A673 (cell line): ENCODE data around the gene MAP3K3. TPM values are rescaled to one million over a fixed set of nuclear protein-coding genes. Genes with fewer than 3 reads are reported as not detected.

Source experiments
- BruUV-seq: library from RNA; stranded (reverse); fragments of 400-500 nt; replicated peaks from 2 replicates; lab custom pipeline; 2021; lab: Mats Ljungman, UMichigan
- CTCF ChIA-PET: fragments of 300-600 bp; sonication (Branson Sonifier 250); formaldehyde crosslinking; loops from one replicate; lab custom pipeline; 2022; ENCODE audit warnings: antibody characterized with exemption; lab: Charles Lee
- POLR2A ChIA-PET: fragments of 300-600 bp; sonication (Branson Sonifier 250); formaldehyde crosslinking; loops from one replicate; lab custom pipeline; 2022; ENCODE audit warnings: antibody characterized with exemption; ENCODE audit not compliant: low non-redundant PET; lab: Charles Lee
- DNase-seq: peaks from one replicate; pipeline ENCODE4 v3.0.0-alpha.2; 2015; ENCODE audit warnings: low spot score
- H3K27ac ChIP-seq: fragments of 200-600 bp; sonication (generic); 2 replicates; pipeline ENCODE4 v1.5.1; 2016; ENCODE audit warnings: mixed run types, low read depth, mild to moderate bottlenecking, mixed read lengths, antibody characterized with exemption, low read length; ENCODE audit not compliant: poor library complexity, severe bottlenecking
- H3K27me3 ChIP-seq: fragments of 200-600 bp; sonication (generic); replicated peaks from 2 replicates; pipeline ENCODE4 v1.6.1; 2017; ENCODE audit warnings: mixed run types, low read depth, mild to moderate bottlenecking, mixed read lengths, antibody characterized with exemption, low read length; ENCODE audit not compliant: insufficient read depth, poor library complexity
- H3K36me3 ChIP-seq: fragments of 200-600 bp; sonication (generic); 2 replicates; pipeline ENCODE4 v1.6.1; 2016; ENCODE audit warnings: mixed run types, mild to moderate bottlenecking, mixed read lengths, antibody characterized with exemption, low read length; ENCODE audit not compliant: insufficient read depth, poor library complexity, severe bottlenecking
- H3K4me1 ChIP-seq: fragments of 200-600 bp; sonication (generic); 2 replicates; pipeline ENCODE4 v1.6.1; 2017; ENCODE audit warnings: mixed run types, mild to moderate bottlenecking, mixed read lengths, antibody characterized with exemption, low read length; ENCODE audit not compliant: insufficient read depth, poor library complexity, severe bottlenecking
- H3K4me3 ChIP-seq: fragments of 200-600 bp; sonication (generic); 2 replicates; pipeline ENCODE4 v1.5.1; 2016; ENCODE audit warnings: low read depth, mixed run types, mild to moderate bottlenecking, mixed read lengths, low read length; ENCODE audit not compliant: poor library complexity, severe bottlenecking
- H3K9me3 ChIP-seq: fragments of 200-600 bp; sonication (generic); 2 replicates; pipeline ENCODE4 v1.6.1; 2016; ENCODE audit warnings: mixed run types, low read depth, mild to moderate bottlenecking, mixed read lengths, antibody characterized with exemption, low read length; ENCODE audit not compliant: poor library complexity, severe bottlenecking
- EZH2 ChIP-seq: fragments of 200-600 bp; sonication (generic); IDR thresholded peaks from 2 replicates; pipeline ENCODE4 v1.6.1; 2017; ENCODE audit warnings: borderline replicate concordance, low read depth, mild to moderate bottlenecking, mixed read lengths, antibody characterized with exemption, low read length; ENCODE audit not compliant: poor library complexity, severe bottlenecking
- intact Hi-C: fragments of 100-400 bp; cut with micrococcal nuclease; formaldehyde crosslinking; loops from one replicate; pipeline ENCODE4 v1.10.0; 2022; ENCODE audit not compliant: unreplicated experiment
- total RNA-seq: library from RNA; stranded (reverse); gene quantifications from 2 replicates; pipeline ENCODE4 v1.2.3, GENCODE V29; 2021
- TF ChIP-seq, protein P1 (sequence below): fragments of 300-800, 200-600 bp; sonication (generic); conservative IDR thresholded peaks from 2 replicates; pipeline ENCODE4 v1.5.1; 2017; ENCODE audit warnings: low read depth, mild to moderate bottlenecking, antibody characterized with exemption, low read length, moderate library complexity, mixed read lengths

Gene MAP3K3
- total RNA-seq, 1 experiment from 2014 or later, result 25.9 TPM

DNA sequence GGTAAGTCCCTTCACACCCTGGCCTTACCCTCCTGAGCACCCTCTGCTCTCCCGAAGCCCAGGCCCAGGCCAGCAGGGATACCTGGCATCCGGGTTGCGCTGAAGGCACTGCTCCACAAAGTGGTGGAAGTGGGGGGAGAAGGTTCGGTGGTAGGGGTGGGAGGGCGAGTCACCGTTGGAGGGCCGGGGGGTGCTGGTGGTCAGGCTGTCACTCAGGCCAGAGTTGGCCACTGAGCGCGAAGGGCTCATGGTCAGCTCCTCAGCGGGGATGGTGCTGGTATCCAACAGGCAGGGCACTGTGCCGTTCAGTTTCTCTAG lies 82.0 kb downstream of the MAP3K3 start:
- no peaks in the 10 kb centered on the region for H3K9me3 ChIP-seq
- peaks cover 13% of the 10 kb centered on the region for H3K36me3 ChIP-seq
- intact Hi-C loops, result no loop called here
- TF ChIP-seq EZH2, result no peak
- TF ChIP-seq, protein P1, sequence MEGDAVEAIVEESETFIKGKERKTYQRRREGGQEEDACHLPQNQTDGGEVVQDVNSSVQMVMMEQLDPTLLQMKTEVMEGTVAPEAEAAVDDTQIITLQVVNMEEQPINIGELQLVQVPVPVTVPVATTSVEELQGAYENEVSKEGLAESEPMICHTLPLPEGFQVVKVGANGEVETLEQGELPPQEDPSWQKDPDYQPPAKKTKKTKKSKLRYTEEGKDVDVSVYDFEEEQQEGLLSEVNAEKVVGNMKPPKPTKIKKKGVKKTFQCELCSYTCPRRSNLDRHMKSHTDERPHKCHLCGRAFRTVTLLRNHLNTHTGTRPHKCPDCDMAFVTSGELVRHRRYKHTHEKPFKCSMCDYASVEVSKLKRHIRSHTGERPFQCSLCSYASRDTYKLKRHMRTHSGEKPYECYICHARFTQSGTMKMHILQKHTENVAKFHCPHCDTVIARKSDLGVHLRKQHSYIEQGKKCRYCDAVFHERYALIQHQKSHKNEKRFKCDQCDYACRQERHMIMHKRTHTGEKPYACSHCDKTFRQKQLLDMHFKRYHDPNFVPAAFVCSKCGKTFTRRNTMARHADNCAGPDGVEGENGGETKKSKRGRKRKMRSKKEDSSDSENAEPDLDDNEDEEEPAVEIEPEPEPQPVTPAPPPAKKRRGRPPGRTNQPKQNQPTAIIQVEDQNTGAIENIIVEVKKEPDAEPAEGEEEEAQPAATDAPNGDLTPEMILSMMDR, result no peak
- no peaks in the 10 kb centered on the region for H3K27me3 ChIP-seq
- CTCF ChIA-PET, result no interaction called here
- H3K4me1 ChIP-seq, result peaks cover 24% of the 10 kb centered on the region
- no peak overlapping the region for H3K4me3 ChIP-seq
- POLR2A ChIA-PET, result no interaction called here
- DNase-seq, result no peak
- BruUV-seq, result no TSS peak
- no peak overlapping the region for H3K27ac ChIP-seq

DNA sequence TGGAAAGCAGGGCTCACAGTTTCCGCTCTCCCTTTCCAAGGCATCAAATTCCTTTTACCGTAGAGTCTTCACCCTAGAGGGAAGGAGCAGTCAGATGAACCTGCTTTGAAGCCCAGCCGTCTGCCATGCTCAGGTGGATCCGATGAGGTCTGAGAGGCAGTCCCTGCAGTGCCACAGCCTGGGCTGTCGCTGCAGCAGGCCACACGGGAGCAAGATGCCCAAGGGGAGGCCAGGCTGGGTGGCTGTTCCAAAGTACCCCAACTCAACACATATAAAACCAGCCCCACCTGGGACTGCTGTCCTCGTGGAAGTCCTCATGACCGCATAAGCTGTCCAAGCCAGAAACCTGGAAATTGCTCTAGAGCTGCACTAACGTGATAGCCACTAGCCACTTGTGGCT lies 82.6 kb downstream of the MAP3K3 start:
- H3K27ac ChIP-seq, result no peak overlapping the region
- CTCF ChIA-PET, result no interaction called here

DNA sequence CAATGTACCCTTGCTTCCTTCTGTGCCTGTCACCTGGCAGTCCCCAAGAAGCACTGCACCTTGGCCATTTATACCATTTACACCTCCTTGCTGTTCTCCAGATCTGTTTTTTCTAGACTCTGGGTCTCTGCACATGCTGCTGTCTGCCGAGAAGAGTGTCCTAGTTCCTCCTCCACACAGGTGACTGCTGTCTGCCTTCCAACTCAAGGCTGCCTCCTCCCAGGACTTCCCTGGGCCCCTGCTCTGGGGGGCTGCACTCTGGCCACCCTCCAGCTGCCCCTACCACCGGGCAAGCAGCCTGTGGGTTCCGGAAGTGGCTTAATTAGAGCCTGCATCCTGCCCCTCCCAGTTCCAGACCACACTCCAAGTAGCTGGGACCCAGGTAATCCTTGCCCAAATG lies 83.4 kb downstream of the MAP3K3 start:
- Histone ChIP-seq H3K4me3 (no peak overlapping the region), H3K27me3 (no peaks in the 10 kb centered on the region), H3K4me1 (peaks cover 23% of the 10 kb centered on the region), H3K27ac (peak overlapping the region; percentile 59), H3K36me3 (peaks cover 26% of the 10 kb centered on the region), H3K9me3 (no peaks in the 10 kb centered on the region)
- CTCF ChIA-PET, result no interaction called here
- intact Hi-C loops, result no loop called here
- BruUV-seq, result no TSS peak
- no peak for DNase-seq
- TF ChIP-seq, protein P1, result no peak
- POLR2A ChIA-PET, result interaction anchor here (0.6 kb wide), 1 partner anchor 10 kb away, joined by 14 read pairs; no protein-coding TSS in a partner anchor

More for the DNA sequence above, 82.6 kb downstream of the MAP3K3 start:
- H3K4me1 ChIP-seq, result peaks cover 24% of the 10 kb centered on the region
- no peak overlapping the region for H3K4me3 ChIP-seq
- no peaks in the 10 kb centered on the region for H3K27me3 ChIP-seq
- intact Hi-C loops, result no loop called here
- no peaks in the 10 kb centered on the region for H3K9me3 ChIP-seq
- POLR2A ChIA-PET, result no interaction called here
- DNase-seq, result no peak
- no peak for TF ChIP-seq EZH2
- TF ChIP-seq, protein P1, result no peak
- no TSS peak for BruUV-seq
- peaks cover 18% of the 10 kb centered on the region for H3K36me3 ChIP-seq
